HuH-7 (cell line): ENCODE results near the gene TROAP.
A peak's percentile ranks its signal among the peaks of the same experiment; 100 is the strongest.
"Not testable (repeated sequence)": the region's sequence is repeated elsewhere in the genome, so short reads cannot be mapped to it uniquely, and the experiment has no call there.

Experiments used
- DNase-seq: peaks from one replicate; pipeline ENCODE4 v3.0.0; 2011; ENCODE audit warnings: low spot score

TROAP gene

DNA sequence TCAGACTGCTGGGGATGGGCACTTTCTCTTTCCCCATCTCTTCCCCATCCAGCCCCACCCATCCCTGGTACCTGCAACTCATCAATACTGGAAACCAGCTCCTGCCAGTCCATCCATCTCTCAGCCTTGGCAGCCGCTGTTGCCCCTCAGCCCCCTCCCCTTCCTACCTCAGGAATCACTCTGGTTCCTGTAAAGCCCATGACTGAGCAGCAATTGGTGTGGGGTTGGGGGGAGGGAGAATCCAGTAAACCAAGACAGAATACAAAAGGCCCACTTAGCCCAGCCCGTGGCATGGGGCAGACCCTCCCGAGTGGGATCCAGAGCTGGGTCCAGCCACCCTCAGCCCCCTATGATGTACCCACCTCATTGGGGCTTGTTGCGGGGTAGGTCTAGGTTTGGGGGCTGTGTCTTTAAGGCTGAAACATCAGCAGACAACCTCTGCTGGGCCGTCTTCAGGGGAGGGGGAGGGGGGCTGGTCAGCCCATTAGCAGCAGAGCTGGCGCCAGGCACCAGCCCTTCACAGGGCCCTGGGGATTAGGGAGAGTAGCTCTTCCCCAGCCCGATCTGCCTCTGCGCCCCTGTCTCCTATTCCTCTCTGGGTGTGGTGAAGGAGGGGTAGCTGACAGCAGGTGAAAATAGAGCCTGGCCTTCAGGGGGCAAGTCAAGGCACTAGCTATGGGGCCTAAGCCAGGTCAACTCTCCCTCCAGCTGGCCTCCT lies 28.8 kb upstream of the TROAP start:
- no peak for DNase-seq

DNA sequence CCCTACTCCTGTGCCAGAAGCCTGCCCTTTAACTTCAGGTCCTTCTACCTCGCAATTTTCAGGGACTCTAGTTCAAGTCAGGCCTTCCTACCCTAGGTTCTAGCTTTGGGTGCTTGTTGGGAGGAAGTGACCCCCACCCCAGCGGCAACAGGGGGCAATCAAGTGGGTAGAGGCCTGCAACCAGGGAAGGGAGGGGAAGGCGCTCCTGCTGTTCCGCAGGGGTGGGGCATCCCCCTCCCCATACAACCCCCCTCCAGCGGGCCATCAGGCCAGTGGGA lies 28.3 kb upstream of the TROAP start:
- no peak for DNase-seq

DNA sequence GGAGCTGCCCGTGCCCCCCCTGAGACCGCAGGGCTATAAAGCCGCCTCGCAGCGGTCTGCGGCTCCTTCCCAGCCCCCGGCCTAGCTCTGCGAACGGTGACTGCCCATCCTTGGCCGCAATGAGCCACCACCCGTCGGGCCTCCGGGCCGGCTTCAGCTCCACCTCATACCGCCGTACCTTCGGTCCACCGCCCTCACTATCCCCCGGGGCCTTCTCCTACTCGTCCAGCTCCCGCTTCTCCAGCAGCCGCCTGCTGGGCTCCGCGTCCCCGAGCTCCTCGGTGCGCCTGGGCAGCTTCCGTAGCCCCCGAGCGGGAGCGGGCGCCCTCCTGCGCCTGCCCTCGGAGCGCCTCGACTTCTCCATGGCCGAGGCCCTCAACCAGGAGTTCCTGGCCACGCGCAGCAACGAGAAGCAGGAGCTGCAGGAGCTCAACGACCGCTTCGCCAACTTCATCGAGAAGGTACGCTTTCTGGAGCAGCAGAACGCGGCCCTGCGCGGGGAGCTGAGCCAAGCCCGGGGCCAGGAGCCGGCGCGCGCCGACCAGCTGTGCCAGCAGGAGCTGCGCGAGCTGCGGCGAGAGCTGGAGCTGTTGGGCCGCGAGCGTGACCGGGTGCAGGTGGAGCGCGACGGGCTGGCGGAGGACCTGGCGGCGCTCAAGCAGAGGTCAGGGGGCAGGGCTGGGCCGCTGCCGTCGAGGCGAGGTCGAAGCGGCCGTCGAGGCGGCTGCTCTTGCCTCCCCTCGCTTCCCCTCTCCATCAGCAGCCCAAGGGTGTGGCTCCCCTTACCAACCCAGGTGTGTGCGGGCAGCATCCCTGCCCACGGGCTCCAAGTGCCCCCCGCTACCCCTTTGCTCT lies 27.7 kb upstream of the TROAP start, which contains the start of gene PRPH:
Gene PRPH (plus strand): TSS at position 66 of the 855 bp plus-strand sequence. CDS start 54 bp downstream, at position 120.
- no peak for DNase-seq

DNA sequence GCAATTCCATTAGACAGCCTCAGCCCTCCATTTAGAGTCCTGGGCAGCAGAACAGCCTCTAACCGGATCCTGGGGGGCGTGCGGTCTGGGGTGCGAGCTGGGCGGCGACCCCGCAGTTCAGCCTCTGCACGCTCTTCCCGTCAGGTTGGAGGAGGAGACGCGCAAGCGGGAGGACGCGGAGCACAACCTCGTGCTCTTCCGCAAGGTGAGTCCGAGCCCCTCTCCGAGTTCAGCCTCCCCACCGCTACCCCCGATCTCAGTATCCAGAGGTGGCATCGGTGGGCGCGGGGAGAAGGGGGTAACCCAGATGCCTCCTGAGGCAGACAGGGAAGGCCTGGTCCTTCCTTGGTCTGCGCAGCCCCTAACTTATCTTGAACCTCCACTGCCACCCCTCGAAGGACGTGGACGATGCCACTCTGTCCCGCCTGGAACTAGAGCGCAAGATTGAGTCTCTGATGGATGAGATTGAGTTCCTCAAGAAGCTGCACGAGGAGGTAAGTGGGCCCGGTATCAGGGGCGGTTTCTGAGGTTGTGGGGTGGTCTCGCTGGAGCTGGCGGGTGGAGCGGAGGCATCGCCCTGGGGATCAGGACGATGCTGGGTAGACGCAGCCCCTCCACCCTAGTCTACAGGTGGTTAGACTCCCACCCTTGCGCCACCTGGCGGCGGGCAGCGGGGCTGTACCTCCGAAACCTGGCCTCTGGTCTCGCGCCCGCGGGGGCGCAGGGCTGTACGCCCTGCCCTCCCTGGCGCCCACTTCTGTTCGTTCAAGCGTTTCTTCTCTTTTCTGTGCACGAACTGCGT lies 26.8 kb upstream of the TROAP start:
- peak; percentile 96 for DNase-seq

DNA sequence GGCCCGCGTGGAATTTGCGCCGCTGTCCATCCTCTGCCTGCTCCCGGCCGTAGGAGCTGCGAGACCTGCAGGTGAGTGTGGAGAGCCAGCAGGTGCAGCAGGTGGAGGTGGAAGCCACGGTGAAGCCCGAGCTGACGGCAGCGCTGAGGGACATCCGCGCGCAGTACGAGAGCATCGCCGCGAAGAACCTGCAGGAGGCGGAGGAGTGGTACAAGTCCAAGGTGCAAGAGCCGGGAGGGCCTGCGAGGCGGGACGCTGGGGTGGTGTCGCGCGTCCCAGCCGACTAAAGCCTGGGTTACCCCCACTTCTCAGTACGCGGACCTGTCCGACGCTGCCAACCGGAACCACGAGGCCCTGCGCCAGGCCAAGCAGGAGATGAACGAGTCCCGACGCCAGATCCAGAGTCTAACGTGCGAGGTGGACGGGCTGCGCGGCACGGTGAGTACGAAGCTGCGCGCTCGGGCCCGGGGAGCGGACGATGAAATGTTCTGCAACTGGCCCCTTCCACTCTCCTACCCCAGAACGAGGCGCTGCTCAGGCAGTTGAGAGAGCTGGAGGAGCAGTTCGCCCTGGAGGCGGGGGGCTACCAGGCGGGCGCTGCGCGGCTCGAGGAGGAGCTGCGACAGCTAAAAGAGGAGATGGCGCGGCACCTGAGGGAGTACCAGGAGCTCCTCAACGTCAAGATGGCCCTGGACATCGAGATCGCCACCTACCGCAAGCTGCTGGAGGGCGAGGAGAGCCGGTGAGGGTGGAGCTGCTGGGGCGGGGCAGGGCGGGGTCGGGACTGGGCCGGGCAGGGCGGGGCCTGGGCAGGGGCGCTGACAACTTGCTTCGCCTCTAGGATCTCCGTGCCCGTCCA lies 26.0 kb upstream of the TROAP start:
- peak; percentile 89 for DNase-seq

DNA sequence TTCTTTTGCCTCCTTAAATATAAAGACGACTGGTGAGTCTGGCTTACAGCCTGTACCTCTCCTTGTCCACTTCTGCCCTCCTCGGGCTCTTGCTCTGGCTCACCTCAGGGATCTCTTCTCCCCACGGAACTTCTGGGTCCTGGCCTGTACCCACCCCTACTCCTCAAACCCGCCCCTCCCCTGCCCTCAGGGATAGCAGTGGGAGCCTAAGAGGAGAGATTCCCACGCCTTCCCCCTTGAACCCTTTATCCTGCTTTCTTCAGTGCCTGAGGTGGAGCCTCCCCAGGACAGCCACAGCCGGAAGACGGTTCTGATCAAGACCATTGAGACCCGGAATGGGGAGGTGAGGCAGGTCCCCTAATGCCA lies 25.4 kb upstream of the TROAP start:
- no peak for DNase-seq

DNA sequence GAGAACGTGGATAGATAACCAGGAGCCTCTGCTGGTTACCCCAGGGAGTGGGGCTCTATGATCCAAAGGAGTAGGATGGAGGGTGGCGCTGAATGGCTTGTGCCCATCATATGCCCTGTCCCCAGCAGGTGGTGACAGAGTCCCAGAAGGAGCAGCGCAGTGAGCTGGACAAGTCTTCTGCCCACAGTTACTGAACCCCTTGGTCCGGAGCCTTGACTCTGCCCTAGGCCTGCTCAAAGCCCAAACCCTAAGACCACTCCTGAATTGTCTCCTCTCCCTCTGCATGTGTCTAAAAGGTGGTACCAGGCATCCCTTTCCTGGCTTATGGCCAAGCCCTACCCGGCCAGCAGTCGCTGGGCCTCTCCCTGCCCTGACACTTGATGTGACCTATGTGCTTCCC lies 24.9 kb upstream of the TROAP start:
- DNase-seq: no peak

DNA sequence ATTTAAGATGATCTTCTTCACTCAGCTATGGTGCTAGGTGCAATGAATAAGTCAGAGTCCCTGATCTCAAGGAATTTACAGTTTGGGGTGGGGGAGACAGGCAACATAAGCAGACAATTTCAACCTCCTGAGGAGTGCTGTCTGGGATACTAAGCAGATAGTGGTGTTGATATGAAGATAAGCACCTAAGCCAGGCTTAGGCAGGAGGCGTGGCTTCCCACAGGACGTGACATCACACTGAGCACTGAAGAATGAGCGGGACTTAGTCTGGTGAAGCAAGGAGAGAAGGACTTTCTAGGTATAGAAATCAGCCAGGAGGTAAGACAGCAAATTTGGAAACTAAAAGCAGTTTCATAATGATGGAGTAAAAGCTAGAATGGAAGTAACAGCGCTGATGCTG lies 21.3 kb upstream of the TROAP start:
- no peak for DNase-seq

DNA sequence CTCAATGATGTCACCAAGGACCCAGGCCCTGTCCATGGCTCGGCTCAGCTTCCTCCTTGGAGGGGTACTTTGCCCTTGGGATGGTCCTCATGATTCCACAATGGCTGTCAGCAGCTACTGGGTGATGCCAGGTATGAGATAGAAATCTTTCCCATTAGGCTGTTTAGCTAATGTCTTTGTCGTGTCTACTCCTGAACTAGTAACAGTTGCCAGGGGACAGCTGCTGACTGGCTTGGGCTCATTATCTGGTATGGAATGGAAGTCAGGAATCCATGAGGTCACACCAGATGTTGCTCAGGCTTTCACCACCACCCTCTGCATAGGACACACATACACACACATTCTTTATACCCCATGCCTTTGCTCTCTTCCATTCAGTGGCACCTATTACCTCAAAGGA lies 18.9 kb upstream of the TROAP start:
- DNase-seq: no peak

DNA sequence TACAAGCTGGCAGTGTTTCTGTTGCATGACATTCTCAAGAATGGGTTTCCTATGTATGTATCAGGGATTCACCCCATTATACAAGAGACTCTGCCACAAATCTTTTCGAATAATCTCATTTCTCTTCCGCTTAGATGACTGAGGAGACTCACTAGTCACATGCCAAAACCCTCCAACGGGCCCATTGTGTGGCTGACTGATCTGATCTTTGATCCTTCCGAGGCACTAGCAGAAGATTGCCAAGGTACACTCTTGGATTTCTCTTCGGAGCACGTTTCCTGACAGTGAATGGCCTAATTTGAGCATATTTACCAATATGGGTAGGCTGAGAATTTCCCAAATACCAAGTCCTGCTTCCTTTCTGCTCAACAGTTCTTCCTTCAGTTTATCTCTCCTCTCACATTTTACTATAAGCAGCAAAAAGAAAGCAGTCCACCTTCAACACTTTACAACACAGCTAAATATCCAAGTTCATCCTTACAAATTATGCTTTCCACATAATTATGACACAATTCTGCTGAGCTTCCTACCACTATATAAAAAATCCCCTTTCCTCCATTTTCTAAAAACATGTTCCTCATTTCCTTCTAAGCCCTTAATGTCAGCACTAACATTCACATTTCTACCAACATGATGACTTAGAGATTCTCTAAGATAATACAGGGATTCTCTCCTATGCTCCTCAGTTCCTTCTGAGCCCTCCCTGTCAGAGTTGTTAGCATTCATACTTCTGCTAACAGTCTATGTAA lies 17.1 kb upstream of the TROAP start:
- DNase-seq: no peak

DNA sequence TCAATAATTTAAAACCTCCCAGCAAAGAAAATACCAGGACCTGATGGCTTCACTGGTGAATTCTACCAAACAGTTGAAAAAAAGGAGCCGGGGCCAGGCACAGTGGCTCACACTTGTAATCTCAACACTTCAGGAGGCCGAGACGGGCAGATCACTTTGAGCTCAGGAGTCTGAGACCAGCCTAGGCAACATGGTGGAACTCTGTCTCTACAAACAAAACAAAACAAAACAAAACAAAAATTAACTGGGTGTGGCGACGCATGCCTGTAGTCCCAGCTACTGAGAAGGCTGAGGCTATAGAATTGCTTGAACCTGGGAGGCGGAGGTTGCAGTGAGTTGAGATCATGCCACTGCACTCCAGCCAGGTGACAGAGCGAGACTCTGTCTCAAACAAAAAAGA lies 13.7 kb upstream of the TROAP start:
- DNase-seq: no peak

DNA sequence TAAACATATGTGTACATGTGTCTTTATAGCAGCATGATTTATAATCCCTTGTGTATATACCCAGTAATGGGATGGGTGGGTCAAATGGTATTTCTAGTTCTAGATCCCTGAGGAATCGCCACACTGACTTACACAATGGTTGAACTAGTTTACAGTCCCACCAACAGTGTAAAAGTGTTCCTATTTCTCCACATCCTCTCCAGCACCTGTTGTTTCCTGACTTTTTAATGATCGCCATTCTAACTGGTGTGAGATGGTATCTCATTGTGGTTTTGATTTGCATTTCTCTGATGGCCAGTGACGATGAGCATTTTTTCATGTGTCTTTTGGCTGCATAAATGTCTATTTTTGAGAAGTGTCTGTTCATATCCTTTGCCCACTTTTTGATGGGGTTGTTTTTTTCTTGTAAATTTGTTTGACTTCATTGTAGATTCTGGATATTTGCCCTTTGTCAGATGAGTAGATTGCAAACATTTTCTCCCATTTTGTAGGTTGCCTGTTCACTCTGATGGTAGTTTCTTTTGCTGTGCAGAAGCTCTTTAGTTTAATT lies 12.5 kb upstream of the TROAP start:
- not testable (repeated sequence) for DNase-seq

DNA sequence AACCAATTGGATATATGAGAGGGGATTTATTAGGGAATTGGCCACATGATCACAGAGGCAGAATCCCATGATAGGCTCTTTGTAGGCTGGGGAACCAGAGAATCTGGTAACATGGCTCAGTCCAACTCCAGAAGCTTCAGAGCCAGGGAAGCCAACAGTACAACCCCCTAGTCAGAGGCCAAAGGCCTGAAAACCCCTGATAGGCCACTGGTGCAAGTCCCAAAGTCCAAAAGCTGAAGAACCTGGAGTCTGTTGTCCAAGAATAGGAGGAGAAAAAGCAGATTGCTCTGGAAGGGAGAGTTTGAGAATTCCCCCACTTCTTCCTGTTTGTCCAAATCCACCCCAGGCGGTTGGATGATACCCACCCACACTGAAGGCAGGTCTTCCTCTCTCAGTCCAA lies 8.2 kb upstream of the TROAP start:
- no peak for DNase-seq

DNA sequence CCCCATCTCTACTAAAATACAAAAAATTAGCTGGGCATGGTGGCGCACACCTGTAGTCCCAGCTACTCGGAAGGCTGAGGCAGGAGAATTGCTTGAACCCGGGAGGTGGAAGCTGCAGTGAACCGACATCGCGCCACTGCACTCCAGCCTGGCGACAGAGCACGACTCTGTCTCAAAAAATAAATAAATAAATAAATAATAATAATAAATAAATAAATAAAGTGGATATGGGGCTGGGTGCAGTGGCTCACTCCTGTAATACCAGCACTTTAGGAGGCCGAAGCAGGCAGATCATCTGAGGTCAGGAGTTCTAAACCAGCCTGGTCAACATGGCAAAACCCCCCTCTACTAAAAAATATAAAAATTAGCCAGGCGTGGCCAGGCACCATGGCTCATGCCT lies 5.9 kb upstream of the TROAP start:
- DNase-seq: not testable (repeated sequence)

DNA sequence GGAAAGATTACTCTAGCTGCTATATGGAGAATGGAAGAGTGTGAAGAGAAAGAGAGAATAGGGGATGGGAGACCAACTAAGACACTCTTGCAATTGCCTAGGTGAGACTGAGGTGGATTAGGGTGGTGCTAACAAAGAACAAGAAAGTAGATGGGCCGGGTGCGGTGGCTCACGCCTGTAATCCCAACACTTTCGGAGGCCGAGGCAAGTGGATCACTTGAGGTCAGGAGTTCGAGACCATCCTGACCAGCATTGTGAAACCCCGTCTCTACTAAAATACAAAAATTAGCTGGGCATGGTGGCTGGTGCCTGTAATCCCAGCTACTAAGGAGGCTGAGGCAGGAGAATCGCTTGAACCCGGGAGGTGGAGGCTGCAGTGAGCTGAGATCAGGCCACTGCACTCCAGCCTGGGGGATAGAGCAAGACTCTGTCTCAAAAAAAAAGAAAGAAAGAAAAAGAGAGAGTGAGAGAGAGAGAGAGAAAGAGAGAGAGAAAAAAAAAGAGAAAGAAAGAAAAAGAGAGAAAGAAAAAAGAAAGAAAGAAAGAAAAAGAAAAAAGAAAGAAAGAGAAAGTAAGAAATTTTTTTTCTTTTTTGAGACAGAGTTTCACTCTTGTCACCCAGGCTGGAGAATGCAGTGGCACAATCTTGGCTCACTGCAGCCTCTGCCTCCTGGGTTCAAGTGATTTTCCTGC lies 2.5 kb upstream of the TROAP start:
- not testable (repeated sequence) for DNase-seq

DNA sequence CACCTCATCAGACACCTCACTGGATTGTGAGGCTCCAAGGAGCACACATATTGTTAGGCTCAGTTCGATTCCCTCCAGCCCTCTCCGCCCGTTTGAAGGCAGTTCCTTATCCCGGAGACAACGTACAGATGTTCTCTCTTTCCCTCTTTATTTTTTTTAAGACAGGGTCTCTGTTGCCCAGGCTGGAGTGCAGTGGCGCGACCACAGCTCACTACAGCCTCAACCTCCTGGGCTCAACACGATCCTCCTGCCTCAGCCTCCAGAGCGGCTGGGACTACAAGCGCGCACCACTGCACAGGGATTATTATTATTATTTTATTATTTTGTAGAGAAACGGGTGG lies 718 bp upstream of the TROAP start:
- no peak for DNase-seq

DNA sequence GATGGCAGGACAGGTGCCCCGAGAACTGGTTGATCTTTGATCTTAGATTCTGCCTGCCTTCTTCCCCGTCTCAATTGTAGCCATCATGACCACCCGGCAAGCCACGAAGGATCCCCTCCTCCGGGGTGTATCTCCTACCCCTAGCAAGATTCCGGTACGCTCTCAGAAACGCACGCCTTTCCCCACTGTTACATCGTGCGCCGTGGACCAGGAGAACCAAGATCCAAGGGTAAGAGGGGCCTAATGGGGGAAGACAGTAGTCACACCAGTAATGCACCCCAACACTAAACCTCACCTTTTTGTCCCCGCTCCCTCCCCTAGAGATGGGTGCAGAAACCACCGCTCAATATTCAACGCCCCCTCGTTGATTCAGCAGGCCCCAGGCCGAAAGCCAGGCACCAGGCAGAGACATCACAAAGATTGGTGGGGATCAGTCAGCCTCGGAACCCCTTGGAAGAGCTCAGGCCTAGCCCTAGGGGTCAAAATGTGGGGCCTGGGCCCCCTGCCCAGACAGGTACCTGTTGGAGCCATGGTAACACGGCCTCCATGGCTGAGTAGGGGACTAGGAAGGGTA lies 556 bp downstream of the TROAP start:
- DNase-seq: no peak

DNA sequence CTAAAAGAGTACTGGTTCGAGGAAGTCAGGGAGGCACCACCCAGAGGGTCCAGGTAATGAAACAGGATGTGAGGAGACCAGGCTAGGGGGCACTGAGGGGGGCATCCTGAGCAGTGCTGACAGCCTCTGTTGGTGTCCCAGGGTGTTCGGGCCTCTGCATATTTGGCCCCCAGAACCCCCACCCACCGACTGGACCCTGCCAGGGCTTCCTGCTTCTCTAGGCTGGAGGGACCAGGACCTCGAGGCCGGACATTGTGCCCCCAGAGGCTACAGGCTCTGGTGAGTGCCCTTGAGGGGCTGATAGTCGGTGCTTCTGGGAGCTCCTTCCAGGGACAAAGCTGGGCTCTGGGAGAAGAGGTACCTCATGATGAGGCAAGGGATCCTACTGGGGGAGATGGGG lies 2.6 kb downstream of the TROAP start:
- DNase-seq: no peak

DNA sequence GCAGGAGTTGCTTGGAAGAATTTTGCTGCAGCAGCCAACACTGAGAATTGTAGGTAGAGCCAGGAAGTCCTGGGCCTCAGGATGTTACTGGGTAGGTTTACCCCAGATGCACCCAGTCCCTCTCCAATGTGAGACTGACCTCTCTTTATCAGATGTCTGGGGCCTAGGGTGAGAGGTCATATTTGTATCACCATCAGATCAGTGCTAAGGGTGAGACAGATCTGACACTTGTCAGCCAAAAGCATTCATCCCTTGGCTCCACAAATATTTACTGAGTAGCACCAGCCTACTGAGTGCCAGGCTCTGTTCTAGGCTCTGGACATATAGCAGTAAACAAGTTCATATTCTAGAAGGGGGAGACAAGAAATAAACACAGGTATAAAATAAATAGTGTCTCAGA lies 4.3 kb downstream of the TROAP start:
- DNase-seq: no peak

DNA sequence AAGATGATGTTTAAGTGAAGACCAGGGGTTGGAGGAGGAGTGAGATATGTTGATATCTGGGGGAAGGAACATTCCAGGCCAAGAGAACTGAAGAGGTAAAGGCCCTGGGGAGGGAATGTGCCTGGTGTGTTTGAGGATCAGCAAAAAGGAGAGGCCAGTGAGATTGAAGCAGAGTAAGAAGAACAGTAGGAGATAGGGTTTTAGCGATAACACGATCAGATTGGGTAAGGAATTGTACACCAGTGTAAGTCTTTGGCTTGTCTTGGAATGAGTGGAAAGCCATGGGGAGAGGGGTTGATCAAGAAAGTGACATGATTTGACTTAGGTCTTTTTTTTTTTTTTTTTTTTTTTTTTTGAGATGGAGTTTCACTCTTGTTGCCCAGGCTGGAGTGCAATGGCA lies 4.8 kb downstream of the TROAP start:
- DNase-seq: no peak
